ELF-1 (cell line): ENCODE data around the gene LILRB1.
"Not testable (repeated sequence)": the region's sequence is repeated elsewhere in the genome, so short reads cannot be mapped to it uniquely, and the experiment has no call there.

Source experiments
- DNase-seq: peaks from one replicate; pipeline ENCODE4 v3.0.0-alpha.2; 2016; ENCODE audit warnings: low read depth, low spot score

LILRB1 gene

GRCh38 chr19:54630262-54630661 lies at the start of gene LILRB1:
Gene LILRB1 (plus strand): TSS chr19:54630484. CDS start chr19:54631074, 590 bp downstream.
- DNase-seq: not testable (repeated sequence)

- no peak for DNase-seq
Observed at GRCh38 chr19:54586397-54586796, 43.9 kb upstream of the LILRB1 start.

- DNase-seq: no peak
Observed at GRCh38 chr19:54587026-54587425, 43.3 kb upstream of the LILRB1 start.

- not testable (repeated sequence) for DNase-seq
Observed at GRCh38 chr19:54593445-54593844, 36.8 kb upstream of the LILRB1 start, which contains the start of gene LILRA1. Gene LILRA1 (plus strand): TSS chr19:54593632. CDS start chr19:54594245, 613 bp downstream.

- not testable (repeated sequence) for DNase-seq
Observed at GRCh38 chr19:54593931-54594626, 36.2 kb upstream of the LILRB1 start.

GRCh38 chr19:54594737-54595136 lies 35.5 kb upstream of the LILRB1 start:
- DNase-seq: no peak

- DNase-seq: not testable (repeated sequence)
Observed at GRCh38 chr19:54595680-54596436, 34.4 kb upstream of the LILRB1 start.

GRCh38 chr19:54600212-54600611 lies 30.1 kb upstream of the LILRB1 start:
- DNase-seq: no peak

- no peak for DNase-seq
Observed at GRCh38 chr19:54606230-54606629, 24.1 kb upstream of the LILRB1 start.

GRCh38 chr19:54606891-54607784 lies 23.1 kb upstream of the LILRB1 start:
- DNase-seq: no peak

- DNase-seq: no peak
Observed at GRCh38 chr19:54607785-54608150, 22.5 kb upstream of the LILRB1 start.

- DNase-seq: no peak
Observed at GRCh38 chr19:54608205-54608604, 22.1 kb upstream of the LILRB1 start.

GRCh38 chr19:54608792-54609191 lies 21.5 kb upstream of the LILRB1 start:
- no peak for DNase-seq

- DNase-seq: no peak
Observed at GRCh38 chr19:54609356-54609791, 20.9 kb upstream of the LILRB1 start.

GRCh38 chr19:54612428-54612827 lies 17.9 kb upstream of the LILRB1 start:
- no peak for DNase-seq

- DNase-seq: no peak
Observed at GRCh38 chr19:54614726-54615125, 15.6 kb upstream of the LILRB1 start.

GRCh38 chr19:54616057-54616456 lies 14.2 kb upstream of the LILRB1 start:
- DNase-seq: no peak

- no peak for DNase-seq
Observed at GRCh38 chr19:54616821-54617560, 13.3 kb upstream of the LILRB1 start.

- no peak for DNase-seq
Observed at GRCh38 chr19:54620464-54620863, 9.8 kb upstream of the LILRB1 start.

GRCh38 chr19:54622431-54622830 lies 7.9 kb upstream of the LILRB1 start:
- no peak for DNase-seq

- DNase-seq: not testable (repeated sequence)
Observed at GRCh38 chr19:54624234-54624633, 6.0 kb upstream of the LILRB1 start.
